SKM-1 (cell line): ENCODE data around the gene PDE8A.
"Not testable (repeated sequence)": the region's sequence is repeated elsewhere in the genome, so short reads cannot be mapped to it uniquely, and the experiment has no call there.

ENCODE experiments used
- DNase-seq: peaks from one replicate; lab custom pipeline; 2025; ENCODE audit not compliant: unreplicated experiment; lab: John Stamatoyannopoulos, UW

The PDE8A gene

DNA sequence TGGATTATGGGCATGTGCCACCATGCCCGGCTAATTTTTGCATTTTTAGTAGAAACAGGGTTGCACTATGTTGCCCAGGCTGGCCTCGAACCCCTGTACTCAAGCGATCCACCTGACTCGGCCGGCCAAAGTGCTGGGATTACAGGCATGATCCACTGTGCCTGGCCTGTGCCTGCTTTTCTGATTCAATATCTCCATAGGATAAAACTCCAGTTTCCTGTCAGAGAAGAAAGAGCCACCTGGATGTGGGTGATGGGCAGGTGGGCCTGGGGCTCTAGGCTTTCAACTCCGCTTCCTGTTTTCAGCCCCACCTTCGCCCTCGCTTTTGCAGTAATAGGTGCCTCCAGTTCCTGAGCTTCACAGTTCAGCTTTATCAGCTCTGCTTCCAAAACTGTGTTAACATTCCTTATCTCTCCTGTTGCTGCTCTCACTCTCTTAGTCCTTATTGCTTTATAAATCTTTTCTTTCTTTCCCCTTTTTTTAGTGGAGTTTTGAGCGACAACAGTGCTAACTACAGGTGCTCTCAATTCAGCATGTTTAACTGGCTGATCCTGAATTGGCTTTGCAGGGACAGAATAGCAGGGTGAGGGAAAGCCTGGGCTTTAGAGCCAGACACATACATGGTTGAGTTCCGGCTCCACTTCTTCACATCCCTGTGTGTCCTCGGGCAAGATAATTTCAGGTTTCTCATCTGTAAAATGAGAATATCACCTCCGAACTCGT is 21.1 kb upstream of the PDE8A start:
- no peak for DNase-seq

DNA sequence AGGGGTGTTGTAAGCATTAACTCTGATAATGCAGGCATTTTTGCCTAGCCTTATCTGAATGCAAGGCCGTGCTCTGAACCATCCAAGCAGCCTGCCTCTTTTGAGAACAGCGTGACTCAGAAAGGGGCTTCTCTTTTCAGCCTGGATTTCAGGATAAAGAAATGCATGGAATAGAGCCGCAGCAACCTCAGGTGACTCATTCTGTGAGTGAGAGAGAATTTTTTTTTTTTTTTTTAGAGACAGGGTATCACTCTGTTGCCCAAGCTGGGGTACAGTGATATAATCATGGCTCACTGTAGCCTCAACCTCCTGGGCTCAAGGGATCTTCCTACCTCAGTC is 20.6 kb upstream of the PDE8A start:
- no peak for DNase-seq

- DNase-seq, result no peak
These were observed 19.9 kb upstream of the PDE8A start for GRCh38 chr15:84961707-84962106.

DNA sequence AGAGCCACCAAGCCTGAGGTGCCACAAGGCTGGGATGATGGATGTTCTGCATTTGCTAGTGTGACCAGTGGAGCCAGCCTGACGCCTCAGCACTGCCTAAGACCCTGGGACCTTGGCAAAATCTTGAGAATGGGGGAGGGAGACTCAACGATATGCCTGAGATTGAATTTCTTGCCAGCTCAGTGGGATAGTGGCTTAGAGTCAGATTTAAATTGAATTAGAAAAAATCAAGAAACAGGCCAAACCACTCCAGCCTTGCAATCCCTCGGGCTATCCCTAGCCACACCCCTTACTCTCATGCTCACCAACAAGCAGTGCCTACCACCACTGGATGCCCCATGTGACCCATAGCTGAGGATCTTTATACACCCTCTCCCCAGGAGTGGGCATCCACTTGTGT is 18.7 kb upstream of the PDE8A start:
- DNase-seq, result no peak

GRCh38 chr15:84967380-84967779 is 14.3 kb upstream of the PDE8A start:
- no peak for DNase-seq

- DNase-seq, result no peak
These were observed 13.4 kb upstream of the PDE8A start for GRCh38 chr15:84968301-84968700.

- DNase-seq, result no peak
These were observed 12.4 kb upstream of the PDE8A start for GRCh38 chr15:84969257-84969656.

- DNase-seq, result no peak
These were observed 10.8 kb upstream of the PDE8A start for GRCh38 chr15:84970843-84971242.

DNA sequence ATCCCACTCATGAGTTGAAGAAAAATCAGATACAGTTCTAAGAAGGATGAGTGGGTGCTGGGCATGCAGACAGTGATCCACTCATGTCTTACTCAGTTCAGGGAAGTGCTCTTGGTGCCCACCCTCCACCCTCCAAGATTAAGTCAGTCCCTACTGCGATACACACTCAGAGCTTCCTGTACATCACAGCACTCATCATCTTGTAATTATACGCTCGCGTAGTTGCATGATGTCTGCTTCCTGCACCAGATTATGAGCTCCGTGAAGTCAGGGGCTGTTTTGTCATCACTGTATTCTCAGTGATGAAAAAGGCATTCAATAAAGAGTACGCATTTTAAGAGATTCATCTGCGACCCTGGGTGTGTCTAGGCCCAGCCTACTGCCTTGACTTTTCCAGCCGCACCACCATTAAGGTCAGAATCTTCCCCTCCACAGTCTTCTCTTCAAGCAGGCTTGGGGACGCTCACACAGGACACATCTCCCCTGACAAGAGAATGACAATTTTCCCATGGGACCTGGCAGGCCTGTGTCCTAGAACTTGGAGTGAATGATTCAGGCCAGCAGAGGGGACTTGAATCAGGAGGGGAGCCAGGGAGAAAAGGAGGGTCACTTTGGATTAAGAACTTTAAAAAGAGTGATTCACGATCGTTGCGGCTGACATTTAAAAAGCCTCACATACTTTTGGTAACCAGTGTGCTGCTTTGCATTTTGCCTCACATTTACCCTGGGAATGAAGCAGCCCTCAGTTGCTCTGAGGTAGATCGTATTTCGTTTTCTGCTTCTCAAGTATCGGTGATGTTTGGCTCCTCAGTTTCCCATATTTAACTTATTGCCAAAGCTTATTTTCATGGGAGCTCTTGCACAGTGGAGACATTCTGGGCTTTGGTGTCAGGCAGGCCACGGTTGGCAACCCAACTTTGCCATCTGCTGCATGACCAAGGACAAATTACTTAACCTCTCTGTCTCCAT is 7.9 kb upstream of the PDE8A start:
- no peak for DNase-seq

DNA sequence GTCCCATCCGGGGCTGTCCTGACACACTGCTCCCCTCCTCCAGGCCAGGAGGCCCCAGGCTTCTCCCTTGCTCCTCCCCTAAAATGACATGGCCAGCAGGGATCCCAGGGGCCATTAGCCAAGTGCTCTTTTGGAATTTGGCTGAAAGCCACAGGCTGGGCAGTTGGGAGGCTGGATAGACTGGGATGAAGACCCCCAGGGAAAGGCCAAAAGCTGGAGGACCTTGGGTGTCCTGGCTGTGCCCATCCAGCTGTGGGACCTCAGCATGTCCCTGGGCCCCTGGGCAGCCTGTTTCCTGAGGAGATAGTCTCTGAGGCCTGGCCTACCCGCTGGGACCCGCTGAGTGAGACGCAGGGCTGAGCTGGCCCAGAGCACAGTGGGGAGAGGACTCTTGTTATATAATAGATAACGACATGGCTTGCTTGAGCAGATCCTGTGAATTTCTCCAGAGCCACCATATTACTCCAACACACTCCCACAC is 5.7 kb upstream of the PDE8A start:
- DNase-seq, result no peak

DNA sequence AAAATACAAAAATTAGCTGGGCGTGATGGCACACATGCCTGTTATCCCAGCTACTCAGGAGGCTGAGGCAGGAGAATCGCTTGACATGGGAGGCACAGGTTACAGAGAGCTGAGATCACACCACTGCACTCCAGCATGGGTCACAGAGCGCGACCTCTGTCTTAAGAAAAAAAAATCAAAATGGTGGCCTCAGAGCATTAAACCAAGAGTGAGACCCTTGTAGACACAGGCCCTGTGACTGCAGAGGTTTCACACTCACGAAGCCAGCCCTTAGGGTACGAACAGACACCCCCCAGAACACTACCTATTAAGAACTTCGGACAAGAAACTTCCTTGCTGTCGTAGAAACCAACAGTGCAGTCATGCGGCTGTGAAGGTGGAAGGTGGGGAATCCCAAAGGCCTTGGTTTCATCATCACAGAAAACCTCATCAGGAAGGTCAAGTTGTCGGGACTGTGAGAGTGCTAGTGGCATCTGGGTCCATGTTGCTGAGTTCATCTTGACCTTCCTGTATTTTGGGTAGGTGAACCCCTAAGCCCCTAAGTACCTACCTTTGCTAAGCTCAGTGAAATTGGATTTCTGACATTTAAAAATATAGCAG is 4.8 kb upstream of the PDE8A start:
- DNase-seq, result no peak

GRCh38 chr15:84979651-84980050 is 2.0 kb upstream of the PDE8A start:
- no peak for DNase-seq

GRCh38 chr15:84980196-84981053 is 1.2 kb upstream of the PDE8A start:
- DNase-seq, result peak; percentile 48

GRCh38 chr15:84981054-84981710 is 474 bp upstream of the PDE8A start:
- peak; percentile 93 for DNase-seq

DNA sequence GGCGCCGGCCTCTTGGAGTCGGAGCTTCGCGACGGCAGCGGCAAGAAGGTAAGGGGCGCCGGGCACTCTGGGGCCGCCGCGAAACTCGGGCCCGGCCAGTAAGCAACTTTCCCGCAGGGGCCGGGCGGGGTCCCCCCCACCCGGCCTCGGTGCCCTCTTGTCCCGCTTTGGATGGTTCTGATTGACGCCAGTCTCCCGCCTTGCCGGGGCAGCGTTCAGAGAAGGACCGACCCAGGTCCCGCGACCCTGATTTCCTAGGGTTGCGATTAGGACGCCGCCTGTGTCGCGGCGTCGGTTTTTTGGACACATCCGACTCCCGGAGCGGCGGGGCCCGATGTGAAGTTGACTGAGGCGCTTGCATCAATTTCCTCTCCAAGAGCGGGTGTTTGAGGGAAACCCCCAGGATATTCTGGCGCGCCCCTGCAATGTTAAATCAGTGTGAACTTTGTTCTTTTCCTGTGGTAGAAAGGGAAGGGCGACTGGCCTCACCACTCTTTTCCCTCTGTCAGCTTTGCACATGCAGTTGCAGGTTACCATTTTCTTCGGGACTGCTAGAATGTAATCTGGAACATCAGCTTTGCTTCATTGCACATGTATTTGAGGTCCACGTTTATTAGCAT is 755 bp downstream of the PDE8A start:
- DNase-seq, result no peak

DNA sequence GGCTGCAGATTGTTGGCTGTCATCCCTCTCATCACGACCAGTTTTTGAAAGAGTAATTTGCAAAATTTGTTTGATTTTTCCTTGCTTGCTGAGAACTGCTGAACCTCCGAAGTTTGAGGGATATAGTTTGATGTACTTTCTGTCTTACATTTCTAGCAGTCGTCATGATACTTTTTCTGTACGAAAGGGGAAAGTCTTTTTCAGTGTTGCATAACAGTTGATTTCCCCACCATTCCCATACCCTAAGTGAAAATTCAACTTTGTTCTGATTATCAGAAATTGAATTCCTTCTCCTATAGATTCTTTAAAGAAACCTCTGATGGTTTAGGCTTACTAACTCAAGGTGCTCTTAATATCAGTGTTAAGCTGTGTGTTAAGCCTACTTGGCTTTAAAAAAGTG is 1.6 kb downstream of the PDE8A start:
- DNase-seq, result no peak

DNA sequence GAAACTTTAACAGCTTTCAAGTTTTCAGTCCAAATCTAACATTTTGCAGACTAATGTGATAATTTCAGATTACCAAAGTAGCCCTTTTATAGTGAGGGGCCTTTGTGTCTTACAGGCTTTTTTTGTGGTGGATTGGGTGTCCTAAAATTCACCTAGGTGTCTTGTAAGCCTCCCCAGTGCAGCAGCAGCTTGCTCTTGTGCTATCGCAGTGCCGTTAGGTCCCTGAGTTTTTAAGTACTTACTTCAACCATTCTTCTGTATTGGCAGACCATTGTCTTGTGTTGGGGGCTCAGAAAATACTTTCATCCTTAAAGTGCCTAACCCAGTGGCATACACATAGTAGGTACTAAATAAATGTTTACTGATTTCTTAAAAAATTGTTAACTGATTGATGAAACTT is 2.1 kb downstream of the PDE8A start:
- DNase-seq, result no peak

- DNase-seq, result no peak
These were observed 3.5 kb downstream of the PDE8A start for GRCh38 chr15:84985158-84985557.

DNA sequence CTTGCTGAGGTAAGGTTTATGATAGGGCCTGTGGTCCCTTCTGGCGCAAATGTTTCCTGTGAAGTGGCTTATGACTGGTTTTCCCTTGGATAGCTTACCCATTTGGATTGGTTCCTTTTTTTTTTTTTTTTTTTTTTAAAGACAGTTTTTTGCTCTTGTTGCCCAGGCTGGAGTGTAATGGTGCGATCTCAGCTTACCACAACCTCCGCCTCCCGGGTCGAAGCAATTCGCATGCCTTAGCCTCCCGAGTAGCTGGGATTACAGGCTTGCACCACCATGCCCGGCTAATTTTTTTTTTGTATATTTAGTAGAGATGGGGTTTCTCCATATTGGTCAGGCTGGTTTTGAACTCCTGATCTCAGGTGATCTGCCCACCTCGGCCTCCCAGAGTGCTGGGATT is 5.7 kb downstream of the PDE8A start:
- DNase-seq, result not testable (repeated sequence)
